GM19397 (cell line): ENCODE results near the gene TLCD1.
"Not testable (repeated sequence)": the region's sequence is repeated elsewhere in the genome, so short reads cannot be mapped to it uniquely, and the experiment has no call there.

Source experiments
- ATAC-seq: cut with Tn5 transposase; IDR thresholded peaks from one replicate; pipeline ENCODE4 v1.9.1; 2021; ENCODE audit warnings: mild to moderate bottlenecking, moderate library complexity; ENCODE audit not compliant: unreplicated experiment

TLCD1 gene

DNA sequence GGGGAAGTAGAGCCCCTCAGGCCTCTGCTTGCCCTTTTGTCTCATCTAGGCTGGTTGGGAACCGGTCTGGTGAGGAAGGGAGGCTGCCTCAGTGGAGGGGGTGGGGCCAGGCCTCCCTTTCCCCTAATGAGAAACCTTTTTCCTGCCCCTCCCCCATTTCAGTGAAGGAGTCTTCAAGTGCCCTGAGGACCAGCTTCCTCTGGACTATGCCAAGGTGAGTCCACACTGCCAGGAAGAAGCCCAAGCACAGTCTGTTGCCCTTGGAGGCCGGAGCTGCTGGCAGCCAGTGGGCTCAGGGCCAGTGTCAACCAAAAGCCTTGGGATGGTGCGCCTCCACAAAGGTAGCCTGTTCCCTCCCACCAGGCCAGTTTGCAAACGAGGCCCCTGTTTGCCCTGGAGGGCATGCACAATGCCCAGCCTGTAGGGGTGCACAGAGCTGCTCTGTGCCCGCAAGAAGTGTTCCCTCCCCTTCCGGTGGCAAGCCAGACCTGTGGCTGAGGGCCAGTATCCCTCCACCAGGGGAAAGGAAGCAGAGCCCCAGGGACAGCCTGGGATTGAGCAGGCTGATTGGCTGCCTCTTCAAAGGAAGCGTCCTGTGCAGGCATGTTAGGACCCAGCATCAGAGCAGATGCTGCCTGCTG is 21.1 kb upstream of the TLCD1 start:
- ATAC-seq: no peak

DNA sequence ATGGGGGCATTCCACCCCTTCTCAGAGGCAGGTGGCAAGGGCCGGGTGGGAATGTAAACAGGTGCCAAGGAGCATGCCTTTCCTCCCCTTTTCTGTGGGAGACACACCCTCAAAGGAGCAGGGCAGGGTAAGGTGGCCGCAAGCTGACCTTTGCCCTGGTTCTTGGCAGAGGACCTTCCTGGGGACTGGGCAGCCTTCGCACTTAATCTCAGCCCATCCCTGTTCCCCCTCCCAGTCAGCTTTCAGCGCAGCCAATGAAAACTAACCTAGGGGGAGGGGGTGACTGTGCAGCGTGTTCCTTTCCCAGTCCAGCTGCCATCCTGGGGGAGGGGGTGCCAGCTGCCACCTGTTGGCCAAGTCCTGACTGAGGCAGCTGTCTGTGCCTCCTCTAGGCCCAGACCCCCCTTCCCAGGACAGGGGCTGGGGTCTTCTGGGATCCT is 20.6 kb upstream of the TLCD1 start:
- no peak for ATAC-seq

DNA sequence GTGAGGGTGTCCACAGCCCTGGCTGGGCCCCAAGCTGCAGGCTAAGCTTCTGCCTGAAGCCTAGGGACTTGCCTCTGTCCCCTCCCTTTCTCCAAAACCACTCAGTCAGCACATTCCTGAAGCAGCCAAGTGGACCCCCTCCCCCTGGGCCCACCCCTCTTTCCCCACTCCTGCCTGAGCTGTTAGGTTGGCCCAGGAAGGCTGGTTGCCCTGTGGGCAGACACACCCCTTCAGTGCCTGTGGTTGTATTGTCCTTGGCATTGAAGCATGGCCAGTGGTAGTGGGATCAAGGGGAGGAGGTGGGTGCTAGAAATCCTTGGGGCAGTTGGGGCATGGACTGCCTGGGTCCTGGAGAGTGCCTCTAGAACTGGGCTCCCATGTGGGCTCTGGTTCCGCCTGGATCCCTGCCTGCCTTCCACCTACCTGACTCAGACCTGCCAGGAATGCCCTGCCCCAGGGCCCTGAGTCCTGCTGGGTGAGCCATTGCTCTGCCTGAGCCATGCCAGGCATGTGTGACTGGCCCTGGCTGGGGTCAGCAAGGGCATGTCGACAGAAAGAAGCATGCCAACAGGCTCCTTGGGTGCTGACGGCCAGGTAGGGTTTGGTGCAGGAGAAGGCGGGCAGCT is 19.9 kb upstream of the TLCD1 start:
- no peak for ATAC-seq

DNA sequence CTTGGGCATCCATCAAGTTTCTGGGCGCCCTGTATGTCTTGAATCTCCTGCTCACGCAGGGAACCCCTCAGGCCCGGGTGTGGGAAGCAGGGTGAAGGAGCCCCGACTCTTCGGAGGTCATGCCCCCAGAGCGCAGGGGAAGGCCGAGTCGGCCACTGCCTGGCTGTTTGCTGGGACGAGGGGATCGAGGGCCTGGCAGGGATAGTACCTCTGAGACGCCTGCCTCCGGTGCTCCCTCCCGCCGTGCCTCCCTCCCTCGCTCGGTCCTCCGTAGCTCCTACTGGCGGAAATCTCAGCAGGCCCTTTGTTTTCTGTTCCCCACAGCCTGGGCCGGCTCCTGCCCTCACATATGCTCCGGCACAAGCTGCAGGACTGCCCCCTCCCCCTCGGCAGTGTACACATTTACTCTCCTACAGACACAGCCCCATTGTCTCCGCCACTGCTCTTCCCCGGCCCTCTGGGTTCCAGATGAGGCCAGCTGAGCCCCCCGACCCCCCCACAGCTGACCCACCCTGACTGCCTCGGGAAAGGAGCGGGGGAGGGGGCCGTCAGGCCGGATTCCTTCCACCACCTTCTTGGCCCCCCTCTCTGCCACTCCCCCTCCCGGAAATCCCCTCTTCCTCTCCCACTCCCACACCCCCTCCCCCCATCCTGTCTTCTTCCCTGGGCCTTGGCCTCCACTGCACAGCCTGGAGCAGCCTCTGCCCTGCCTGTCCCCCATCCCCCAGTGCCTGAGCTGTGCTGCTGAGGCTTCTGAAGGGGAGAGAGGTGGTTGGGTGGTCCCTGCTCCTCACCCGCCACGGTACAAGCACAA is 19.1 kb upstream of the TLCD1 start:
- ATAC-seq: no peak

DNA sequence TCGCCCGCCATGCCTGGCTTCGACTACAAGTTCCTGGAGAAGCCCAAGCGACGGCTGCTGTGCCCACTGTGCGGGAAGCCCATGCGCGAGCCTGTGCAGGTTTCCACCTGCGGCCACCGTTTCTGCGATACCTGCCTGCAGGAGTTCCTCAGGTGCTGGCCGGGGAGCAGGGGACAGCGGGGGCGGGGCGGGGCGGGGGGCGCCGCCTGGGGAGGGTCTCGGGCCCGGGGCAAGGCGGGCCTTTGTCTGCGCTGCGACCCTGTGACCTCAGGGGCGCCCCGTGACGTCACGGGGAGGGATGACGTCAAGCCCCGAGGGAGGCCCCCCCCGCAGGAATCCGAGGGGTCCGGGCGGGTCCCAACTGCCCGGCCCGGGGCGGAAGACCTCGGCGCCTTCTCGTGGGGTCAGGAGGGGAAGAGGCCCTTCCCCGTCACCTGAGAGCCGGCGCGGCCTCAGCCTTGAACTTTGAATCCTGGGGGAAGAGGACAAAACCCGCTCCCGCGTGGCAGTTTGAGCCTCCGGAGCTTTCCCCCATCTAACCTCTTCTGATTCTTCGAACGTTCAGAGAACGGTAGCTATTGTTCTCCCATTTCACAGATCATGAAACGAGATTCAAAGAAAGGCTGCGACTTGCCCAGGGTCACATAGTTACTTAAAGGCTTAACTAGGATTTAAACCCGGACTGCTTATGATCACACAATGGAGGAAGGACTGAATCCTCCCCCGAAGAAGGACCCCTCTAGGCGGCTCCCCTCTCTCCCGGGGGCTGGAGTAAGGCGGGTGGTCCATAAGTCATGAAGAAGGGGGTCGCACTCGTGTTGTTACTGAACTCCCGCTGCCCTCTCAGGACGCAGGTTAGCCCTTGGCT is 18.3 kb upstream of the TLCD1 start:
- peak; percentile 33 for ATAC-seq

DNA sequence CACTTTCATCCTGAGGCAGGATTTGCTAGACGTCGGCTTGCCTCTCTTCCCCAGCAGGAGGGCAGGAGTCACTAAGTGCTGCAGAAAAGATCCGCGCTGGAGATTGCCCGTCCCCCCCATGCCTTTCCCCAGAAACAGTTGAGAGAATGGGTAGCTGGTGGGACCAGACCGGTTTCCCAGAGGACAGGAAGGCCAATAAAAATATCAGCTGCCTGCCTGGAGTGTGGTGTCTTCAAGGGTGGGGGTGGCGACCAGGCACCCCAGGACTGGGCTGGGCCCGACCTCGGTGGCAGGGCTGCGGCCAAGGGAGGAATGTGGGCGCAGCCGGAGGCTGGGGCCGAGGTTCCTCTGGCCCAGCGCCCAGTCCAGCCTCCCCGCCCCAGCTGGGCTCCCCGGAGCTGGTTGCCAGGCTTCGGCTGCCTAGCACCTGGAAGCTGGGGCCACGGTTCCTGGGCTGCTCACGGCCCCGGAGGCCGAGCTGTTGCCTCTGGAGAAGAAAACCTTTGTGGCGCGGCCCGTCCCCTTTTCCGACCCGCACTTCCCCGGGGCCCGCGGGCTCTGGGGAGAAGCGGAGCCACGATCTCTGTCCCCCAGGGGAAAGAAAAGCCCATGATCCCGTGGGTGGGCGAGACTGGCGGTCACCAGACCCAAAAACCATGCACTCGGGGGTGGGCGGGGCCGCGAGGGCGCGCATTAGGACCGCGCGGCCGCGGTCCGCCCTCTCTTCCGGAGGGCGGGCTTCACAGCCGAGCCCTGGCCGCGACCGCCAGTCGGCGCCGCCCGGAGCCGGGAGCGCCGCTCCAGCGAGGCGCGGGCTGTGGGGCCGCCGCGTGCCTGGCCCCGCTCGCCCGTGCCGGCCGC is 17.4 kb upstream of the TLCD1 start, which contains the start of gene TRAF4:
Gene TRAF4 (plus strand): TSS at position 769 of the 861 bp plus-strand sequence. CDS start 102 bp downstream, outside the sequence.
- ATAC-seq: peak; percentile 68

DNA sequence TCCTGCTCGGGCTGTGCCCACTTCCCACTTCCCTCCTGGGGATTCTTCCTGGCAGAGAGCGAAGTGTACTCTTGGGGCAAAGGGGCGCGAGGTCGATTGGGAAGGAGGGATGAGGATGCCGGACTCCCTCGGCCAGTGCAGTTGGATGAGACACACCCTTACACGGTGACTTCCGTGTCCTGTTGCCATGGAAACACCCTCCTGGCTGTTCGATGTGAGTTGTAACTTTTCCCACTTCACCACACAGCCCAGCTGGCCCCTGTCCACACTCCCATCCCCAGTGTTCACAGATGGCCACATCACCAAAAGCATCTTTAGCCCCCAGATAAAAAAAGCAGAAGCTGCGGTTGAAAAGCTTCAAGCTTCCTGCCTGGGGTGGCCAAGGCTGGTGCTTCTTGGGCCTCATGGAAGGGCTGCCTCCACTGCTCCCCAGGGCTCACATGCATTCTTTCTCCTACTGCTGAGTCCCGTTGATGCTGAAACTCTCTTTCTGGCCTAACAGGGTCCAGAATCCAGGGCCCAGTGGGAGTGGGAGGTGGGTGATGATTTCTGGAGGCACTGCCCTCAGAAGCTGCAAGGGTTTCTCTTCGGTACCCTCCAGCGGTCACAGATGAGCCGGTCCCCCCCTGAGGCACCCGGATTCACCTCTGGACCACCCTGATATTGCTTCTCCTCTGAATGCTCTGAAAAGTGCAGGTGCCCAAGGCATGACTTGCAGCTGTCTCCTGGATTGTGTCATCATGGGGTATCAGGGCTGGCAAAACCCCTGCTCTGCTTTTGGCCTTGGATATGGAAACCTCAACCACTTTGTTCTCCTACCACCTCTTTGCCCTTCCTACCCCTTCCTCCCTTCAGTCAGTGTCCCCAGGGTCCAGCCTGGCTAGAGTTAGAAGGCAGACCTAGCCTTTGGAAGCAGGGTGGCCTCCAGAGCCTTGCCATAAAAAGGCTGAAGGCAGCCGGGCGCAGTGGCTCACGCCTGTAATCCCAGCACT is 15.6 kb upstream of the TLCD1 start:
- no peak for ATAC-seq

DNA sequence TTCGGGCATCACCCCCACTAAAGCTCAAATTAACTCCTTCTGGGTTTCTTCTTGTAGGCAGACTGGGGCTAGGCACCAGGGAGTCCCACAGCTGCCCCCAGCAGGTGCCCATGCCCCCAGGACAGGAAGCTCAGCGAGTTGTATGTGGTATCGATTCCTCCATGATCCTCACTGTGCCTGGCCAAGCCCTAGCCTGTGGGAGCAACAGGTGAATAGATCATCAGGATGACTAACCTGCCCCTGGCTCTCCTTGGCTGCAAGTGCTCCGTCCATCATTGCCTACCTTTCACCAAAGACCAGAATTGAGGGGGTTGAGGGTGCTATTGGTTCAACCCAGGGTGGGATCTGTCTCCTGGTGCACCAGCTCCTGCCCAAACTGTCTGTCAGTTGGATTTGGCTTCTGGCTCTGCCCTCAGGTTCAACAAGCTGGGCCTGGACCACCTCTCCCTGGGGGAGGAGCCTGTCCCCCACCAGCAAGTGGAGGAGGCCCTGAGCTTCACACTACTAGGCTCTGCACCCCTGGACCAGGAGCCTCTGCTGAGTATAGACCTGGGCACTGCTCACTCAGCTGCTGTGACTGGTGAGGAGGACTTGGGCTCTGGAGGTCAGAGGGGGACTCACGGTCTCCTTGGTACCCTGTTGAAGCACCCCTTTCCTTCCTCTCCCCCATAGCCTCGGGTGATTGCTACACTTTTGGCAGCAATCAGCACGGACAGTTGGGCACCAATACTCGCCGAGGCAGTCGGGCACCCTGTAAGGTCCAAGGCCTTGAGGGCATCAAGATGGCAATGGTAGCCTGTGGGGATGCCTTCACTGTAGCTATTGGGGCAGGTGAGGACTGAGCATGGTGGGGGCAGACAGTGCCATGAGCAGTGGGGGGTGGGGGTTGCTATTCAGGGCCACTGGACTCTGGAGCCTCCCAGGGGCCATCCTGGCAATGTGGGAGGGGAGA is 14.6 kb upstream of the TLCD1 start:
- no peak for ATAC-seq

DNA sequence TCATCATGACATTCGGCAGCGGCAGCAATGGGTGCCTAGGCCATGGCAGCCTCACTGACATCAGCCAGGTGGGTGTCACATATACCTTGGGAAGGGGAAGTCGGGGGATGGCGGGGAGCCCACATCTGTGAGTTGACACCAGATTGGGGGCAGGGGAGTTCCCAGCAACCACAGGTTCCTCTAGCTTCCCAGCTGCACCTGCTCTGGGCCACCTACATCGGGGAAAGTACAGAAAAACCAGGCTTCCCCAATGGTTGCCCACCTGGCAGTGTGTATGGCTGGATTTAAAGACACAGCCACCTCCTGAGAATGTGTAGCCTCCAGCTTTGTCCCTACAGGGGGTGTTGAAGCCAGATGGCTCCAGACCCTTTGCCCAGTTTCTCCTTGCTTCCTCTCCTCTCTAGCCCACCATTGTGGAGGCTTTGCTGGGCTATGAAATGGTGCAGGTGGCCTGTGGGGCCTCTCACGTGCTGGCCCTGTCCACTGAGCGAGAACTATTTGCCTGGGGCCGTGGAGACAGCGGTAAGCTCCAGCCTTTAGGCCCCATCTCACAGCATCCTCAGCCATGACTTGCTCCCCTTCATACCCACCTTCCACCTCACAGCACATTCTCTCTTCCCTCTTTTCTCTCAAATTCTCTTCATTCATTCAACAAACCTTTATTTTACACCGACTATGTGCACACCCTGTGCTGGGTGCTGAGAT is 12.8 kb upstream of the TLCD1 start:
- ATAC-seq: no peak

DNA sequence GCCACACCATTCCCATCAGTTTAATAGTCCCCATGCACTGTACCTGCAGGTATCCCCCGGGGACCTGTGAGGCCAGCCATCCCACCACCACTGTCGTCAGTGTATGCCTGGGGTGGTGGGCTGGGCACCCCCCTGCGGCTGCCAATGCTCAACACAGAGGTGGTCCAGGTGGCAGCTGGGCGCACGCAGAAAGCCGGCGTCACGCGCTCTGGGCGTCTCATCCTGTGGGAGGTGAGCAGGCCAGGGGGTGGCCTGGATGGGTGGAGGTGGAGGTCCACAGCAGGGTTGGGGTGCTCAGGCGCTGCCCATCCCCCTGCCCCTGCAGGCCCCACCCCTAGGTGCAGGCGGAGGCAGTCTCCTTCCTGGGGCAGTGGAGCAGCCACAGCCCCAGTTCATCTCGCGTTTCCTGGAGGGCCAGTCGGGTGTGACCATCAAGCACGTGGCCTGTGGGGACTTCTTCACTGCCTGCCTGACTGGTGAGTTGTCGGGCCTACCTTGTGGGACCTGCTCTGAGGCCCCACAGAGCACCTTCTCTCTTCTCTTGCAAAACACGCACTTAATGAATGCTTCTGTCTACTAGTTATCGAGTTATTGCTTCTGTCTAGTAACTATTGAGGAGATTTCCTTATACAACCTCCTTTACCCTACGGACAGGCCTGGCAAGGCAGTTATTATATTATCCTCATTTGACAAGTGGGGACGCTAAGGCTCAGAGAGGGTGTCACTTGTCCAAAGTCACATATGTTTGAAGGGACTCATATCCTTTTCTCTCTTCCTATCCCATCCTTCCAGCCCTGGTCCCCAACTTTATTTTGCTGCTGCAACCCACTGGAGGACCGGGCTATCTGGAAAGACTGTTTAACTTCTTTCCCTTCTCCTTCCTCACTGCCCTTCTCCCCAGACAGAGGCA is 12.0 kb upstream of the TLCD1 start:
- peak; percentile 58 for ATAC-seq

DNA sequence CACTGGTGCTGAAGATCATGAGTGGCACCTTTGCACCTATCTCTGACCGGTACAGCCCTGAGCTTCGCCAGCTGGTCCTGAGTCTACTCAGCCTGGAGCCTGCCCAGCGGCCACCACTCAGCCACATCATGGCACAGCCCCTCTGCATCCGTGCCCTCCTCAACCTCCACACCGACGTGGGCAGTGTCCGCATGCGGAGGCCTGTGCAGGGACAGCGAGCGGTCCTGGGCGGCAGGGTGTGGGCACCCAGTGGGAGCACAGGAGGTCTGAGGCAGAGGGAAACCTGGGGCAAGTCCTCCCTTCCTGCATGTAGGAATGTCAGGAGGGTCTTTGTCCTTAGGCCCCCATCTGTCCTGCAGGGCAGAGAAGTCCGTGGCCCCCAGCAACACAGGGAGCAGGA is 11.3 kb upstream of the TLCD1 start:
- no peak for ATAC-seq

DNA sequence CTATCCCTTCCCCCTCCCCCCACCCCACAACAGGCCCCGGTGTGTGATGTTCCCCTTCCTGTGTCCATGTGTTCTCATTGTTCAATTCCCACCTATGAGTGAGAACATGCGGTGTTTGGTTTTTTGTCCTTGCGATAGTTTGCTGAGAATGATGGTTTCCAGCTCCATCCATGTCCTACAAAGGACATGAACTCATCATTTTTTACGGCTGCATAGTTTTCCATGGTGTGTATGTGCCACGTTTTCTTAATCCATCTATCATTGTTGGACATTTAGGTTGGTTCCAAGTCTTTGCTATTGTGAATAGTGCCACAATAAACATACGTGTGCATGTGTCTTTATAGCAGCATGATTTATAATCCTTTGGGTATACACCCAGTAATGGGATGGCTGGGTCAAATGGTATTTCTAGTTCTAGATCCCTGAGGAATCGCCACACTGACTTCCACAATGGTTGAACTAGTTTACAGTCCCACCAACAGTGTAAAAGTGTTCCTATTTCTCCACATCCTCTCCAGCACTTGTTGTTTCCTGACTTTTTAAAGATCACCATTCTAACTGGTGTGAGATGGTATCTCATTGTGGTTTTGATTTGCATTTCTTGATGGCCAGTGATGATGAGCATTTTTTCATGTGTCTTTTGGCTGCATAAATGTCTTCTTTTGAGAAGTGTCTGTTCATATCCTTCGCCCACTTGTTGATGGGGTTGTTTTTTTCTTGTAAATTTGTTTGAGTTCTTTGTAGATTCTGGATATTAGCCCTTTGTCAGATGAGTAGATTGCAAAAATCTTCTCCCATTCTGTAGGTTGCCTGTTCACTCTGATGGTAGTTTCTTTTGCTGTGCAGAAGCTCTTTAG is 10.1 kb upstream of the TLCD1 start:
- not testable (repeated sequence) for ATAC-seq

DNA sequence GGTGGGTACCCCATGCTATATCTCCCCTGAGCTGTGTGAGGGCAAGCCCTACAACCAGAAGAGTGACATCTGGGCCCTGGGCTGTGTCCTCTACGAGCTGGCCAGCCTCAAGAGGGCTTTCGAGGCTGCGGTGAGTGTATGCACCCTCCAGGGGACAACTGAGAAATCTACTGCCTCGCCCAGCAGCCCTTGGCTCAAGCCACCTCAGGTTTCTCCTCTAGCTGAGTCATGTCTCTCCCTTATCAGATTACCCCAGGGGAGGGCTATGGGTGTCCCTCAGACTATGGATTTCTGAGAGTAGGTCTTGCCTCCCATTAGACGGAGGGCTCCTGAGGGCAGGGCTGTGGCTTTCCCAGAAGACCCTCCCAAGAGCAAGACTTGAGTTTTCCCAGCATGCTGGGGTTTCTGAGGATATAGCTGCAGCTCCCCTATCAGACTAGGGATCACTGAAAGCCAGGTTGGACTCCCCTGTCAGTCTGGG is 9.2 kb upstream of the TLCD1 start:
- ATAC-seq: no peak

DNA sequence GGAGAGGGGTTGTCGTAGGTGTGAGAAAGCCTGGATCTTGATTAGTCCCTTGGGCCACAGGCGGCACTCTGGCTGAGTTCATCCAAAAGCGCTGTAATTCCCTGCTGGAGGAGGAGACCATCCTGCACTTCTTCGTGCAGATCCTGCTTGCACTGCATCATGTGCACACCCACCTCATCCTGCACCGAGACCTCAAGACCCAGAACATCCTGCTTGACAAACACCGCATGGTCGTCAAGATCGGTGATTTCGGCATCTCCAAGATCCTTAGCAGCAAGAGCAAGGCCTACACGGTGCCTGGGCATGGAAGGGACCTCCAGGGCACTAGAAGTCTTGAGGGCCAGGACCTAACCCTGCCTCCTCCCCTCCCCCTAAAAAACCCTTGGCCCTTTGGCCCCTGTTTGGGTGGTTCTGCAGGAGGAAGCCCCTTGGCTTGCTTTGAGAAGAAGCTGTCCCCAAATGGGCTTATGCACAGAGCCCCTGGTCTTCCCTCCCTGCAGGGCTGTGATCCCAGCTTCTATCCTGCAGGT is 8.7 kb upstream of the TLCD1 start:
- no peak for ATAC-seq

DNA sequence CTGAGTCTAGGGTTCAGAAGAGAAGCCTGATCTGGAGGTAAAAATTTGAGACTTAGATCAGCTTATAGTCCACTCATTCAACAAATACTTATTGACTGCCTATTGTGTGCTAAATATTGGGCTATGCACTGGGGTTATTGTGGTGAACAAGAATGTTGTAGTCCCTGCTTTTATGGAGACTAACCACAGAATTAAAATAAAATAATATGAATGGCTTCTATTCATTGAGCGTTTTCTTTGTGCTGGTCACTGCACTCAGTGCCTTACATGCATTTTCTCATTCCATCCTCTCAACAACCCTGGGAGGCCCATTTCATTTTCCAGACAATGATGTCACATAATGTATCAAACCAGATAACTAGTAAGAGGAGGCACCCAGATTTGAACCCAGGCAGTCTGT is 7.3 kb upstream of the TLCD1 start:
- ATAC-seq: no peak
